Astrocyte (in vitro differentiated cells and primary cell): ENCODE data around the gene MIA.

Experiments used
- EZH2 ChIP-seq: IDR thresholded peaks from 2 replicates; pipeline ENCODE4 v1.6.1; 2012; ENCODE audit warnings: mild to moderate bottlenecking, low read length, inconsistent platforms; ENCODE audit not compliant: insufficient read depth
- TF ChIP-seq, protein P1 (sequence below): IDR thresholded peaks from 2 replicates; pipeline ENCODE4 v1.5.1; 2011; ENCODE audit warnings: low read depth, mild to moderate bottlenecking, inconsistent platforms, low read length, moderate library complexity; ENCODE audit not compliant: insufficient read depth

DNA sequence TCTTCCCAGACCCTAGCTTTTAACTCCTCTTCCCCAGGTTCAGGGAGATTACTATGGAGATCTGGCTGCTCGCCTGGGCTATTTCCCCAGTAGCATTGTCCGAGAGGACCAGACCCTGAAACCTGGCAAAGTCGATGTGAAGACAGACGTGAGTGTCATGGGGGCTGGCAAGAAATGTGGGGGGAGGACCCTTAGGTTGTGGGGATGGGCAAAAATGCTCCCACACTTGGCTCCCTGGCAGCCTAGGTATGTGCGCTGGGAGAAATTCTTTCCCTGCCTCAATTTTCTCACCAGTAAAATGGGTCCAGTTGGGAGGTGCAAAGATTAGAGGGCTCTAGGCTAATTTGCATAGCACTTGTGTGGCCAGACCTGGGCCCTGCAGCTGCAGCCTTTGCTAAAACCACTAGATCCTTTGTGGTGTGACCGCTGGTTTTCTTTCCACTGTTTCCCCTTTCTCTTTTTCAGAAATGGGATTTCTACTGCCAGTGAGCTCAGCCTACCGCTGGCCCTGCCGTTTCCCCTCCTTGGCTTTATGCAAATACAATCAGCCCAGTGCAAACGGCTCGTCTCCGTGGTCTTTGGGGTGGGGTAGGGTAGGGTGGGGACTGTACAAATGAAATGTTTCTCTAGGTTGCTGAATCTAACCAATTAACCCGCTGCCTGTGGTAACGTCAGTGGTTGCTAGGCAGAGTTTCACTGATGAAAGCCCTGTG is 1.8 kb downstream of the MIA start:
- no peak for TF ChIP-seq EZH2
- TF ChIP-seq, protein P1, sequence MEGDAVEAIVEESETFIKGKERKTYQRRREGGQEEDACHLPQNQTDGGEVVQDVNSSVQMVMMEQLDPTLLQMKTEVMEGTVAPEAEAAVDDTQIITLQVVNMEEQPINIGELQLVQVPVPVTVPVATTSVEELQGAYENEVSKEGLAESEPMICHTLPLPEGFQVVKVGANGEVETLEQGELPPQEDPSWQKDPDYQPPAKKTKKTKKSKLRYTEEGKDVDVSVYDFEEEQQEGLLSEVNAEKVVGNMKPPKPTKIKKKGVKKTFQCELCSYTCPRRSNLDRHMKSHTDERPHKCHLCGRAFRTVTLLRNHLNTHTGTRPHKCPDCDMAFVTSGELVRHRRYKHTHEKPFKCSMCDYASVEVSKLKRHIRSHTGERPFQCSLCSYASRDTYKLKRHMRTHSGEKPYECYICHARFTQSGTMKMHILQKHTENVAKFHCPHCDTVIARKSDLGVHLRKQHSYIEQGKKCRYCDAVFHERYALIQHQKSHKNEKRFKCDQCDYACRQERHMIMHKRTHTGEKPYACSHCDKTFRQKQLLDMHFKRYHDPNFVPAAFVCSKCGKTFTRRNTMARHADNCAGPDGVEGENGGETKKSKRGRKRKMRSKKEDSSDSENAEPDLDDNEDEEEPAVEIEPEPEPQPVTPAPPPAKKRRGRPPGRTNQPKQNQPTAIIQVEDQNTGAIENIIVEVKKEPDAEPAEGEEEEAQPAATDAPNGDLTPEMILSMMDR, result no peak
